Measurements from ENCODE around the gene HRNR. TPM values are rescaled to one million over a fixed set of nuclear protein-coding genes. Genes with fewer than 3 reads are reported as not detected.

The HRNR gene
- total RNA-seq, 1 donor from 2014 or later: not detected

GRCh38 chr1:152164517-152165136 lies 59.4 kb downstream of the HRNR start:
- Mint-ChIP-seq H3K9me3 (peaks cover 79% of the 10 kb centered on the region), H3K27me3 (ENCODE audit: low read depth) (no peaks in the 10 kb centered on the region), H3K4me3 (no peak overlapping the region), H3K36me3 (no peaks in the 10 kb centered on the region), H3K27ac (no peak overlapping the region), H3K4me1 (no peaks in the 10 kb centered on the region)
- no peak for TF ChIP-seq CTCF (IDR thresholded peaks at IDR 0.05; ENCODE audit: unreplicated experiment)
- DNase-seq (ENCODE audit: low spot score in 2 of 2, unreplicated experiment in 2 of 2): no peak

- DNase-seq (ENCODE audit: low spot score in 2 of 2, unreplicated experiment in 2 of 2): no peak
- H3K27ac Mint-ChIP-seq: no peak overlapping the region
Observed at GRCh38 chr1:152162792-152163463, 61.1 kb downstream of the HRNR start.

More at GRCh38 chr1:152162792-152163463, 61.1 kb downstream of the HRNR start:
- Mint-ChIP-seq H3K9me3 (peaks cover 82% of the 10 kb centered on the region), H3K4me3 (no peak overlapping the region), H3K36me3 (no peaks in the 10 kb centered on the region), H3K27me3 (ENCODE audit: low read depth) (no peaks in the 10 kb centered on the region), H3K4me1 (no peaks in the 10 kb centered on the region)
- TF ChIP-seq CTCF (IDR thresholded peaks at IDR 0.05; ENCODE audit: unreplicated experiment): no peak

Other genes starting within 250 kb of the HRNR start
- gene S100A10, start 230.3 kb downstream of the HRNR start, total RNA-seq: 219 to 234 TPM (median 222 TPM) in 3 replicates
- 351 to 373 TPM (median 358 TPM) in 3 replicates for gene S100A11, start 187.2 kb downstream of the HRNR start, total RNA-seq
- not detected in 3 replicates for gene TCHHL1, start 135.1 kb downstream of the HRNR start, total RNA-seq
- not detected in 3 replicates for gene TCHH, start 108.7 kb downstream of the HRNR start, total RNA-seq
- gene RPTN, start 65.0 kb downstream of the HRNR start, total RNA-seq: not detected in 3 replicates
- gene FLG, start 101.0 kb upstream of the HRNR start, total RNA-seq: not detected in 3 replicates
- gene FLG2, start 135.8 kb upstream of the HRNR start, total RNA-seq: not detected in 3 replicates
- not detected in 3 replicates for gene CRNN, start 190.1 kb upstream of the HRNR start, total RNA-seq

All from mesothelial cell of epicardium (in vitro differentiated cells).